Ovary (tissue), 9 donors: Measurements from ENCODE around the gene ABL1. TPM values are rescaled to one million over a fixed set of nuclear protein-coding genes. Genes with fewer than 3 reads are reported as not detected.

Source experiments
- DNase-seq, 5 donors: peaks; one replicate each; pipeline ENCODE4 v3.0.0-alpha.2; 2019 to 2020
- H3K27ac ChIP-seq, 2 donors: fragments of 200-600 bp; one replicate each; pipeline versions ENCODE4 v1.5.1 to v1.8.0; 2019 to 2022
- H3K27me3 ChIP-seq: fragments of 200-600 bp; one replicate; pipeline ENCODE4 v1.8.0; 2022
- H3K36me3 ChIP-seq: fragments of 200-600 bp; sonication (generic); one replicate; pipeline ENCODE4 v1.5.1; 2019
- H3K4me1 ChIP-seq: one replicate; pipeline ENCODE4 v1.8.1; 2013; ENCODE audit warnings: mild to moderate bottlenecking, moderate library complexity; ENCODE audit not compliant: insufficient read depth
- H3K4me3 ChIP-seq: fragments of 200-600 bp; sonication (generic); one replicate; pipeline ENCODE4 v1.5.1; 2017
- H3K9me3 ChIP-seq, 2 donors: fragments of 200-600 bp in 1 of 2; sonication (generic) in 1 of 2; one replicate each; pipeline versions ENCODE4 v1.5.1 to v1.8.1; 2013 to 2019; ENCODE audit warnings: mild to moderate bottlenecking in 1 of 2, moderate library complexity in 1 of 2
- CTCF ChIP-seq, 3 donors: fragments of 450-650 bp in 2 of 3; fragments of 200-600 bp in 1 of 3; IDR thresholded peaks; one replicate each; pipeline versions ENCODE4 v1.5.1 to v1.8.0; 2016 to 2022; ENCODE audit warnings: antibody characterized with exemption in 3 of 3, mild to moderate bottlenecking in 1 of 3
- EP300 ChIP-seq: sonication (generic); formaldehyde crosslinking; IDR thresholded peaks from one replicate; pipeline ENCODE4 v1.6.1; 2017; ENCODE audit warnings: antibody characterized with exemption
- POLR2A ChIP-seq: fragments of 450-650 bp; IDR thresholded peaks from one replicate; pipeline ENCODE4 v1.6.1; 2017; ENCODE audit warnings: antibody characterized with exemption, mild to moderate bottlenecking, moderate library complexity
- WGBS, 3 donors: extraction: QIAGEN DNeasy Blood & Tissue Kit in 1 of 3; methylation state at CpG; one replicate each; pipeline versions ENCODE4 v1.1.5 to v1.1.7; 2013 to 2017; 5-methylcytosine and 5-hydroxymethylcytosine counted together
- intact Hi-C, 4 donors: fragments of 100-400 bp; cut with DNase I; formaldehyde crosslinking; loops; one replicate each; pipeline versions ENCODE4 v1.11.0 to v1.15.1; 2022 to 2023
- polyA plus RNA-seq, 2 donors: library from polyadenylated mRNA; stranded (reverse); fragments of 200-250 nt in 1 of 2; fragments of 350-450 nt in 1 of 2; fragmentation: Illumina TruSeq in 1 of 2; extraction: RNeasy Lipid Tissue Mini Kit (QIAGEN cat#74804) in 1 of 2; gene quantifications; one replicate each; pipeline ENCODE4 v1.2.3, GENCODE V29; 2013 to 2014
- total RNA-seq, 7 donors: library from RNA; depleted of rRNA in 2 of 7; stranded (reverse); fragments of >200 nt in 2 of 7; fragmentation: NEBNext Ultra II Directional in 3 of 7; extraction: Animal tissue kit (Norgen Biotek cat#: 25700) in 3 of 7; gene quantifications; one replicate each; pipeline versions ENCODE4 v1.1.0 to v1.2.4, GENCODE V29; 2016 to 2023
- donor health status: DM: no; HTN: no; CAD: no; lungs with moderate emphysema.
- donor health status: DM: no; HTN: no; CAD: no.
- donor health status: Bipolar disorder and iron deficiency.
- donor health status: DM: yes; HTN: yes; CAD: no.
- donor health status: DM: no; HTN: no; CAD: no.
- donor health status: DM: yes; HTN: yes; CAD: no.

The ABL1 gene
- total and polyA plus RNA-seq, 9 donors, result 39.4 to 112 (median 75.1) TPM

GRCh38 chr9:130874783-130875182 is 39.7 kb downstream of the ABL1 start:
- WGBS, 3 donors, result 86 to 94% (median 88%) methylated on average over 5 of the region's 5 CpGs
- intact Hi-C loops, result loop anchor here in 3 of 4 donors (5.0 to 10.0 kb wide), 2 partner anchors 60 to 63 kb away; partner anchors contain the start of gene FIBCD1 (in 3 of the 3)
- TF ChIP-seq EP300 (no peak), CTCF (IDR thresholded peaks at IDR 0.05) (no peak), POLR2A (no peak)
- Histone ChIP-seq H3K27me3 (no peaks in the 10 kb centered on the region), H3K4me1 (peaks cover 10% of the 10 kb centered on the region), H3K36me3 (no peaks in the 10 kb centered on the region), H3K27ac (no peak overlapping the region), H3K9me3 (no peaks in the 10 kb centered on the region), H3K4me3 (no peak overlapping the region)
- no peak for DNase-seq

- 89 to 94% (median 92%) methylated on average over 6 of the region's 6 CpGs for WGBS, 3 donors
- intact Hi-C loops, result loop anchor here in 1 of 4 donors (10.0 kb wide), 1 partner anchor 58 kb away; the partner anchor contains the start of gene FIBCD1
- H3K36me3 ChIP-seq, result no peaks in the 10 kb centered on the region
These were observed 42.2 kb downstream of the ABL1 start for GRCh38 chr9:130877300-130877699.

GRCh38 chr9:130878295-130878694 is 43.2 kb downstream of the ABL1 start:
- intact Hi-C loops, result loop anchor here in 1 of 4 donors (10.0 kb wide), 1 partner anchor 57 kb away; the partner anchor contains the start of gene FIBCD1

More at GRCh38 chr9:130877300-130877699, 42.2 kb downstream of the ABL1 start:
- no peak for DNase-seq
- Histone ChIP-seq H3K27me3 (no peaks in the 10 kb centered on the region), H3K4me1 (no peaks in the 10 kb centered on the region), H3K9me3 (no peaks in the 10 kb centered on the region), H3K27ac (no peak overlapping the region), H3K4me3 (no peak overlapping the region)
- TF ChIP-seq CTCF (IDR thresholded peaks at IDR 0.05), result no peak
- no peak for TF ChIP-seq POLR2A
- TF ChIP-seq EP300, result no peak

GRCh38 chr9:130879863-130880411 is 44.9 kb downstream of the ABL1 start:
- Histone ChIP-seq H3K9me3 (no peaks in the 10 kb centered on the region), H3K4me3 (no peak overlapping the region), H3K27me3 (no peaks in the 10 kb centered on the region), H3K36me3 (no peaks in the 10 kb centered on the region), H3K27ac (no peak overlapping the region), H3K4me1 (no peaks in the 10 kb centered on the region)
- 86 to 89% (median 88%) methylated on average over 9 of the region's 9 CpGs for WGBS, 3 donors
- TF ChIP-seq EP300 (no peak), POLR2A (no peak), CTCF (IDR thresholded peaks at IDR 0.05) (no peak)
- no peak for DNase-seq
- intact Hi-C loops, result loop anchor here in 1 of 4 donors (10.0 kb wide), 1 partner anchor 55 kb away; the partner anchor contains the start of gene FIBCD1

More at GRCh38 chr9:130878295-130878694, 43.2 kb downstream of the ABL1 start:
- WGBS, 3 donors, result 87 to 91% (median 88%) methylated on average over 6 of the region's 6 CpGs
- Histone ChIP-seq H3K4me1 (no peaks in the 10 kb centered on the region), H3K9me3 (no peaks in the 10 kb centered on the region), H3K36me3 (no peaks in the 10 kb centered on the region), H3K27ac (no peak overlapping the region), H3K4me3 (no peak overlapping the region), H3K27me3 (no peaks in the 10 kb centered on the region)
- TF ChIP-seq EP300 (no peak), POLR2A (no peak), CTCF (IDR thresholded peaks at IDR 0.05) (no peak)
- no peak for DNase-seq
